ENCODE results near the gene CCDC194. TPM values are rescaled to one million over a fixed set of nuclear protein-coding genes. Genes with fewer than 3 reads are reported as not detected.

Gene CCDC194
- total and polyA plus RNA-seq, 2 of the 13 experiments (the other 11 are each of a cell fraction or from before 2014, with no cell fraction given), result 0.13 to 0.21 TPM

DNA sequence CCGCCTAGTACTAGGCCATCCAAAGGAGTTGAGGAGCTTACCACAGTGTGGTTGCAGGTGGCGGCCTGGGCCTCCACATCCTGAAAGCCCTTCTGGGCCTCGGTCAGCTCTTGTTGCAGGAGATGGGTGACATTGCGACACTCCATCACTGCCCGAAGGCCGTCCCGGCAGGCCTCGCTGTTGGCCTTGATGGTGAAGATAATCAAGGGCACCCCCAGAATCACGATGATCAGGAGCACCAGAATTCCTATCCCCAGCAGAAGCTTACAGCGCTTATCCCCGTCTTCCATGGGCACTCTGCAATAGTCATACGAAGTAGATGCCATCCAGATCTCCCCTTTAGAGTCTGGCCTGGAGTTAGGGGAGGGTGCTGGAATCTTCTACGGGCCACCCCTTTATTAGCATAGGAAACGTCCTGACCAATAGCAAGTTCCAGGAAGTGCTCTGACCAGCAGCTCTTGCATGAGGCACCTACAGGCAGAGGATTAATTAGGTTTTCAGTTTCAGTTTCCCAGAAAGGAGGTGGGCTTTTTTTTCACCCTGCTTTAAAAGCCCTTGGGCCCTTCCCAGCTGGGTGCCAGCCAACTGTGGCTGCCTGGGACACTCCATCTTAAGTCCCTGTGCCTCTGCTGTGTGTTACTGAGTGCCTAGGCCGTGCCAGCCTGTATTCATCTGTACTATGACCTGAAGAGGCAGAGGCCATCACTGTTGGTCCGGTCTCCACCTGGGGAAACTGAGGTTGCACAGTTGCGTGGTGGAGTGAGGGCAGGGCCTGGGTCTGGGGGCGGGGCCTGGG is 11.5 kb upstream of the CCDC194 start, which contains the start of gene BST2 (continued):
- TF ChIP-seq, protein P1, sequence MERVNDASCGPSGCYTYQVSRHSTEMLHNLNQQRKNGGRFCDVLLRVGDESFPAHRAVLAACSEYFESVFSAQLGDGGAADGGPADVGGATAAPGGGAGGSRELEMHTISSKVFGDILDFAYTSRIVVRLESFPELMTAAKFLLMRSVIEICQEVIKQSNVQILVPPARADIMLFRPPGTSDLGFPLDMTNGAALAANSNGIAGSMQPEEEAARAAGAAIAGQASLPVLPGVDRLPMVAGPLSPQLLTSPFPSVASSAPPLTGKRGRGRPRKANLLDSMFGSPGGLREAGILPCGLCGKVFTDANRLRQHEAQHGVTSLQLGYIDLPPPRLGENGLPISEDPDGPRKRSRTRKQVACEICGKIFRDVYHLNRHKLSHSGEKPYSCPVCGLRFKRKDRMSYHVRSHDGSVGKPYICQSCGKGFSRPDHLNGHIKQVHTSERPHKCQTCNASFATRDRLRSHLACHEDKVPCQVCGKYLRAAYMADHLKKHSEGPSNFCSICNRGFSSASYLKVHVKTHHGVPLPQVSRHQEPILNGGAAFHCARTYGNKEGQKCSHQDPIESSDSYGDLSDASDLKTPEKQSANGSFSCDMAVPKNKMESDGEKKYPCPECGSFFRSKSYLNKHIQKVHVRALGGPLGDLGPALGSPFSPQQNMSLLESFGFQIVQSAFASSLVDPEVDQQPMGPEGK (CRISPR knock-in tag; IDR thresholded peaks at IDR 0.05), result peak; percentile 37; the same call in 1 of the 2 replicates
- TF ChIP-seq PHF21A (CRISPR knock-in tag; IDR thresholded peaks at IDR 0.05) (peak; percentile 81), RXRA (CRISPR knock-in tag; IDR thresholded peaks at IDR 0.05) (no peak; the same call in 1 of the 2 replicates), ZNF230 (CRISPR knock-in tag; IDR thresholded peaks at IDR 0.05) (no peak), ZNF224 (CRISPR knock-in tag; IDR thresholded peaks at IDR 0.05) (no peak), ZNF709 (CRISPR knock-in tag; IDR thresholded peaks at IDR 0.05) (0 out of 2 replicates have a peak, but pooled peaks have one; percentile 35), MAFF (IDR thresholded peaks at IDR 0.05; ENCODE audit: low read depth, low read length) (no peak), MXD3 (CRISPR knock-in tag; IDR thresholded peaks at IDR 0.05) (no peak), ZNF879 (CRISPR knock-in tag; IDR thresholded peaks at IDR 0.05) (no peak), ZBTB7B (CRISPR knock-in tag; IDR thresholded peaks at IDR 0.05) (peak; percentile 1; the same call in 1 of the 2 replicates), IKZF4 (CRISPR knock-in tag; IDR thresholded peaks at IDR 0.05; ENCODE audit: borderline replicate concordance, low read depth, not compliant biosample characterization) (no peak), RXRB (CRISPR knock-in tag; IDR thresholded peaks at IDR 0.05; ENCODE audit: borderline replicate concordance) (peak; percentile 8; the same call in 1 of the 2 replicates), ZNF570 (CRISPR knock-in tag; IDR thresholded peaks at IDR 0.05; ENCODE audit: borderline replicate concordance) (no peak)
- TF ChIP-seq, protein P2, sequence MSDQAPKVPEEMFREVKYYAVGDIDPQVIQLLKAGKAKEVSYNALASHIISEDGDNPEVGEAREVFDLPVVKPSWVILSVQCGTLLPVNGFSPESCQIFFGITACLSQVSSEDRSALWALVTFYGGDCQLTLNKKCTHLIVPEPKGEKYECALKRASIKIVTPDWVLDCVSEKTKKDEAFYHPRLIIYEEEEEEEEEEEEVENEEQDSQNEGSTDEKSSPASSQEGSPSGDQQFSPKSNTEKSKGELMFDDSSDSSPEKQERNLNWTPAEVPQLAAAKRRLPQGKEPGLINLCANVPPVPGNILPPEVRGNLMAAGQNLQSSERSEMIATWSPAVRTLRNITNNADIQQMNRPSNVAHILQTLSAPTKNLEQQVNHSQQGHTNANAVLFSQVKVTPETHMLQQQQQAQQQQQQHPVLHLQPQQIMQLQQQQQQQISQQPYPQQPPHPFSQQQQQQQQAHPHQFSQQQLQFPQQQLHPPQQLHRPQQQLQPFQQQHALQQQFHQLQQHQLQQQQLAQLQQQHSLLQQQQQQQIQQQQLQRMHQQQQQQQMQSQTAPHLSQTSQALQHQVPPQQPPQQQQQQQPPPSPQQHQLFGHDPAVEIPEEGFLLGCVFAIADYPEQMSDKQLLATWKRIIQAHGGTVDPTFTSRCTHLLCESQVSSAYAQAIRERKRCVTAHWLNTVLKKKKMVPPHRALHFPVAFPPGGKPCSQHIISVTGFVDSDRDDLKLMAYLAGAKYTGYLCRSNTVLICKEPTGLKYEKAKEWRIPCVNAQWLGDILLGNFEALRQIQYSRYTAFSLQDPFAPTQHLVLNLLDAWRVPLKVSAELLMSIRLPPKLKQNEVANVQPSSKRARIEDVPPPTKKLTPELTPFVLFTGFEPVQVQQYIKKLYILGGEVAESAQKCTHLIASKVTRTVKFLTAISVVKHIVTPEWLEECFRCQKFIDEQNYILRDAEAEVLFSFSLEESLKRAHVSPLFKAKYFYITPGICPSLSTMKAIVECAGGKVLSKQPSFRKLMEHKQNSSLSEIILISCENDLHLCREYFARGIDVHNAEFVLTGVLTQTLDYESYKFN (CRISPR knock-in tag; conservative IDR thresholded peaks at IDR 0.05), result peak; percentile 32; the same call in 1 of the 2 replicates
